SK-N-SH (cell line): ENCODE results near the gene THEM5. TPM values are rescaled to one million over a fixed set of nuclear protein-coding genes. Genes with fewer than 3 reads are reported as not detected.

Source experiments
- CTCF ChIA-PET: fragments of 300-600, 350-600 bp; formaldehyde crosslinking; extraction: SDS; loops from one replicate; lab custom pipeline; 2021; lab: Yijun Ruan, JAX
- POLR2A ChIA-PET: fragments of 350-600 bp; sonication (Branson Sonifier 250); formaldehyde crosslinking; extraction: SDS; loops from one replicate; lab custom pipeline; 2020; ENCODE audit warnings: antibody characterized with exemption, inconsistent platforms; lab: Yijun Ruan, JAX
- DNase-seq: peaks from one replicate; pipeline ENCODE4 v3.0.0; 2012
- H2AFZ ChIP-seq: fragments of 200-600 bp; sonication (generic); 2 replicates; pipeline ENCODE4 v1.8.1; 2016; ENCODE audit warnings: antibody characterized with exemption, mild to moderate bottlenecking, low read depth
- H3F3A ChIP-seq: fragments of 200-600 bp; sonication (generic); replicated peaks from 2 replicates; pipeline ENCODE3; 2016; ENCODE audit warnings: antibody characterized with exemption, mild to moderate bottlenecking; ENCODE audit not compliant: insufficient read depth
- H3K27ac ChIP-seq, 2 experiments: fragments of 200-500 bp in 1 of 2; fragments of 200-600 bp in 1 of 2; sonication (Bioruptor generic) in 1 of 2; sonication (generic), shearing (Covaris generic) in 1 of 2; 2 replicates each; pipeline versions ENCODE4 v1.5.1 to v1.6.1; 2014 to 2016; ENCODE audit warnings: low read depth in 2 of 2, inconsistent platforms in 1 of 2, low read length in 1 of 2, mild to moderate bottlenecking in 1 of 2, mixed read lengths in 1 of 2
- H3K27me3 ChIP-seq: fragments of 200-600 bp; sonication (generic), shearing (Covaris generic); 2 replicates; pipeline ENCODE4 v1.6.1; 2016; ENCODE audit warnings: mixed run types; ENCODE audit not compliant: insufficient read depth
- H3K36me3 ChIP-seq, 2 experiments: fragments of 200-500 bp in 1 of 2; fragments of 200-600 bp in 1 of 2; sonication (Bioruptor generic) in 1 of 2; sonication (generic) in 1 of 2; replicated peaks in 1 of 2; 2 replicates each; pipeline versions ENCODE3 to v1.5.1; 2014 to 2016; ENCODE audit warnings: low read length in 1 of 2, mild to moderate bottlenecking in 1 of 2; ENCODE audit not compliant: insufficient read depth in 2 of 2, control insufficient read depth in 1 of 2
- H3K4me1 ChIP-seq, 2 experiments: fragments of 200-500 bp in 1 of 2; fragments of 200-600 bp in 1 of 2; sonication (Bioruptor generic) in 1 of 2; sonication (generic), shearing (Covaris generic) in 1 of 2; 2 replicates each; pipeline versions ENCODE4 v1.5.1 to v1.6.1; 2014 to 2016; ENCODE audit warnings: low read depth in 1 of 2, low read length in 1 of 2, mixed run types in 1 of 2; ENCODE audit not compliant: insufficient read depth in 2 of 2, control insufficient read depth in 1 of 2
- H3K4me2 ChIP-seq: fragments of 200-600 bp; sonication (generic), shearing (Covaris generic); 2 replicates; pipeline ENCODE4 v1.6.1; 2017; ENCODE audit warnings: mixed run types
- H3K4me3 ChIP-seq, 2 experiments: fragments of 200-500 bp in 1 of 2; fragments of 200-600 bp in 1 of 2; sonication (Bioruptor generic) in 1 of 2; sonication (generic), shearing (Covaris generic) in 1 of 2; 2 replicates each; pipeline versions ENCODE4 v1.5.1 to v1.8.1; 2014 to 2016; ENCODE audit warnings: low read depth in 2 of 2, inconsistent platforms in 1 of 2, low read length in 1 of 2, mild to moderate bottlenecking in 1 of 2, mixed read lengths in 1 of 2, moderate library complexity in 1 of 2
- H3K79me2 ChIP-seq: fragments of 200-600 bp; sonication (generic); 2 replicates; pipeline ENCODE4 v1.8.1; 2017; ENCODE audit warnings: mild to moderate bottlenecking; ENCODE audit not compliant: insufficient read depth
- H3K9ac ChIP-seq: fragments of 200-600 bp; sonication (generic); 2 replicates; pipeline ENCODE4 v1.6.1; 2017; ENCODE audit warnings: mixed run types
- H3K9me2 ChIP-seq: fragments of 200-600 bp; sonication (generic); 2 replicates; pipeline ENCODE4 v1.6.1; 2017; ENCODE audit warnings: mixed run types
- H3K9me3 ChIP-seq: fragments of 200-600 bp; sonication (generic); 2 replicates; pipeline ENCODE4 v1.6.1; 2017; ENCODE audit warnings: mixed run types, mild to moderate bottlenecking, moderate library complexity
- H4K20me1 ChIP-seq: fragments of 200-600 bp; sonication (generic); 2 replicates; pipeline ENCODE4 v1.6.1; 2017; ENCODE audit warnings: mild to moderate bottlenecking, mixed run types; ENCODE audit not compliant: insufficient read depth
- CHD2 ChIP-seq: fragments of 150-350 bp; IDR thresholded peaks from 2 replicates; pipeline ENCODE4 v1.6.1; 2018; ENCODE audit warnings: low read length; ENCODE audit not compliant: partially characterized antibody
- FOSL2 ChIP-seq: IDR thresholded peaks from 2 replicates; pipeline ENCODE4 v1.4.0; 2012; ENCODE audit warnings: low read depth, mild to moderate bottlenecking, moderate library complexity, borderline replicate concordance
- FOXJ3 ChIP-seq: sonication (generic); formaldehyde crosslinking; IDR thresholded peaks from 2 replicates; pipeline ENCODE4 v1.5.1; 2020; ENCODE audit warnings: mild to moderate bottlenecking, missing genetic modification reagents
- GABPA ChIP-seq: IDR thresholded peaks from 2 replicates; pipeline ENCODE4 v1.4.0; 2012; ENCODE audit warnings: low read depth, mild to moderate bottlenecking
- GATA2 ChIP-seq: sonication (generic); formaldehyde crosslinking; IDR thresholded peaks from 2 replicates; pipeline ENCODE4 v1.5.0; 2020; ENCODE audit warnings: mild to moderate bottlenecking, missing genetic modification reagents
- MAX ChIP-seq: IDR thresholded peaks from 2 replicates; pipeline ENCODE4 v1.4.0; 2012; ENCODE audit warnings: low read depth
- MXI1 ChIP-seq: IDR thresholded peaks from 2 replicates; pipeline ENCODE4 v1.6.1; 2012; ENCODE audit warnings: mild to moderate bottlenecking, low read depth, low read length, improper control_type of control experiment
- NFIC ChIP-seq: IDR thresholded peaks from 2 replicates; pipeline ENCODE4 v1.4.0; 2012; ENCODE audit warnings: borderline replicate concordance
- POLR2AphosphoS5 ChIP-seq: IDR thresholded peaks from 2 replicates; pipeline ENCODE4 v1.6.1; 2012; ENCODE audit warnings: low read depth, low read length
- REST ChIP-seq: IDR thresholded peaks from 2 replicates; pipeline ENCODE4 v1.6.1; 2012; ENCODE audit warnings: mild to moderate bottlenecking, low read depth, low read length, moderate library complexity
- RFX5 ChIP-seq: IDR thresholded peaks from 2 replicates; pipeline ENCODE4 v1.6.1; 2012; ENCODE audit warnings: mild to moderate bottlenecking, improper control_type of control experiment, low read length
- RXRA ChIP-seq: IDR thresholded peaks from 2 replicates; pipeline ENCODE4 v1.4.0; 2012; ENCODE audit warnings: low read depth, mild to moderate bottlenecking, borderline replicate concordance
- SIN3A ChIP-seq: IDR thresholded peaks from 2 replicates; pipeline ENCODE4 v1.6.1; 2012; ENCODE audit warnings: low read depth, mild to moderate bottlenecking, low read length, moderate library complexity, borderline replicate concordance
- USF1 ChIP-seq: IDR thresholded peaks from 2 replicates; pipeline ENCODE4 v1.4.0; 2012; ENCODE audit warnings: low read depth, borderline replicate concordance
- ZBTB33 ChIP-seq: IDR thresholded peaks from 2 replicates; pipeline ENCODE4 v1.4.0; 2012; ENCODE audit warnings: low read depth, borderline replicate concordance
- WGBS: methylation state at CpG from one replicate; pipeline ENCODE4 v1.1.6; 2017; ENCODE audit warnings: low lambda C conversion rate; 5-methylcytosine and 5-hydroxymethylcytosine counted together
- polyA plus RNA-seq, 3 experiments: library from polyadenylated mRNA; depleted of rRNA; stranded (reverse); fragments of >200 nt; gene quantifications; 2 replicates each; pipeline ENCODE4 v1.2.3, GENCODE V29; 2012
- TF ChIP-seq, protein P1 (sequence below): fragments of 150-350 bp; IDR thresholded peaks from 2 replicates; pipeline ENCODE4 v1.6.1; 2017; ENCODE audit warnings: antibody characterized with exemption, low read length, low read depth, borderline replicate concordance

The THEM5 gene
- polyA plus RNA-seq, 1 of the 3 experiments (the other 2 are of a cell fraction): not detected

DNA sequence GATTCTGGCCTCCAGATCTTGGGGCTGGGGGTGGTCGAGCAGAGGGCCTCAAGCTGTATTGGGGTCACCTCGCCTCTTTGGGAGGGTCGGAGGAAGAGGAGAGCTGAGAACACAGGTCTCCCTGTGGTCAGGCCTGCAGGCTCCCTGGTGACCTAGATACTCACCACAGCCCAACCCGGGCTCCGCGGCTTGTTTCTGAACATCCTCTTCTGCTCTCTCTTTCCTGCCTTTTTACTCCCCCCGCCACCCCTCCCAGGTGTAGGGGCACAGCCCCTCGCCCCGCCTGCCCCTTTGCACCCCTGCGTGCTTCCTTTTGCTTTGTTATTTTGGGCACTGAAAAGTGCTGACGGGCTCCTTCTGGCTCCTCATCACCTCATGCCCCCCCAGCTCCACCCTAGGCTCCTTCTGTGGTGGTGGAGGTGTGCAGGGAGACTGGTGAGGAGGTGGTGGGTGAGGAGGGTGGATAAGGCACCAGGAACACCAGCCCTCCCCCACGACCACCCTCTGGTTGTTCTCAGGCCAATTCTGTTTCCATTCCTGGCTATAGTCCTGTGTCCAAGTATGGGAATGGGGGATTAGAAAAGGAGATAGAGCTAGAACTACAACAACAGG, 37.7 kb downstream of the THEM5 start:
- no peak overlapping the region for H2AFZ ChIP-seq
- 45% methylated on average over 11 of the region's 12 CpGs for WGBS
- H3F3A ChIP-seq: no peaks in the 10 kb centered on the region
- H3K4me1 ChIP-seq: peaks cover 0 to 22% of the 10 kb centered on the region in 2 experiments; a peak in 2 of 4 replicates
- no peaks in the 10 kb centered on the region for H3K9me2 ChIP-seq
- POLR2A ChIA-PET: interaction anchor here (1.0 kb wide), 1 partner anchor 53 kb away, joined by 4 read pairs; the partner anchor contains the start of gene MRPL9
- H3K4me2 ChIP-seq: no peak overlapping the region
- no peaks in the 10 kb centered on the region for H3K36me3 ChIP-seq
- CTCF ChIA-PET: interaction anchor here (1.0 to 2.2 kb wide), 6 partner anchors 16 to 222 kb away, joined by 3 to 9 read pairs (median 4); no protein-coding TSS in a partner anchor
- no peaks in the 10 kb centered on the region for H4K20me1 ChIP-seq
- DNase-seq: no peak
- no peaks in the 10 kb centered on the region for H3K9me3 ChIP-seq
- no peaks in the 10 kb centered on the region for H3K79me2 ChIP-seq
- no peak overlapping the region for H3K4me3 ChIP-seq
- H3K27me3 ChIP-seq: peaks cover 18% of the 10 kb centered on the region; the same call in 1 of the 2 replicates
- no peak overlapping the region for H3K27ac ChIP-seq
- TF ChIP-seq USF1: no peak
- TF ChIP-seq FOSL2: no peak
- no peak for TF ChIP-seq NFIC
- TF ChIP-seq MAX: no peak
- no peak for TF ChIP-seq POLR2AphosphoS5
- TF ChIP-seq FOXJ3 (CRISPR knock-in tag): no peak
- TF ChIP-seq, protein P1, sequence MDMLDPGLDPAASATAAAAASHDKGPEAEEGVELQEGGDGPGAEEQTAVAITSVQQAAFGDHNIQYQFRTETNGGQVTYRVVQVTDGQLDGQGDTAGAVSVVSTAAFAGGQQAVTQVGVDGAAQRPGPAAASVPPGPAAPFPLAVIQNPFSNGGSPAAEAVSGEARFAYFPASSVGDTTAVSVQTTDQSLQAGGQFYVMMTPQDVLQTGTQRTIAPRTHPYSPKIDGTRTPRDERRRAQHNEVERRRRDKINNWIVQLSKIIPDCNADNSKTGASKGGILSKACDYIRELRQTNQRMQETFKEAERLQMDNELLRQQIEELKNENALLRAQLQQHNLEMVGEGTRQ: no peak
- no peak for TF ChIP-seq ZBTB33
- TF ChIP-seq SIN3A: no peak
- TF ChIP-seq RFX5: no peak
- TF ChIP-seq RXRA: no peak
- no peak for TF ChIP-seq GABPA
- no peak for TF ChIP-seq GATA2 (CRISPR knock-in tag)
- no peak for TF ChIP-seq REST
- no peak for TF ChIP-seq MXI1
- no peak for TF ChIP-seq CHD2
- no peak overlapping the region for H3K9ac ChIP-seq
